OCI-LY7 (cell line): Measurements from ENCODE around the gene NRN1L.

ENCODE experiments used
- EZH2phosphoT487 ChIP-seq: fragments of 200-600 bp; sonication (generic); IDR thresholded peaks from 2 replicates; pipeline ENCODE4 v1.6.1; 2018; ENCODE audit warnings: low read depth, borderline replicate concordance, mild to moderate bottlenecking, mixed run types, antibody characterized with exemption, low read length, moderate library complexity, mixed read lengths
- TF ChIP-seq, protein P1 (sequence below): fragments of 200-600 bp; sonication (generic); conservative IDR thresholded peaks from 2 replicates; pipeline ENCODE4 v1.5.1; 2014; ENCODE audit warnings: mild to moderate bottlenecking, antibody characterized with exemption, low read length, moderate library complexity, mixed read lengths

DNA sequence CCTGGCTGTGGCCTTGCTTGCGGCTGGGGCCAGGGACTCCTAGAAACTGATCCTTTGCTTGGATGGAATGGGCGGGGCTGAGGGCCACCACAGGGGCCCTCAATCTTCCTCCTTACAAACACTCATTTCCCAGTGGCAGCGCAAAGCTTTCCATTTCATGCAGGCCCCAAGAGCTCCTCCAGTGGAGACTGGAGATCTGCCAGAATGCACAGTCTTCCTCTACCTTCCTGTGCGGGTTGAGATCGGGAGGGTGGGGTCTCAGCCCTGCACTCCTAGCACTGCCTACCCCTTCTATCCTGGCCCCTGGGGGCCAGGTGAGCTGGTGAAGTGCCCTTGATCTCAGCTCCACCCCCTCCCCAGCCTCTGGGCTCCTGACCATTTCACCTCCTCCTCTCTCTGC is 1.7 kb downstream of the NRN1L start:
- TF ChIP-seq, protein P1, sequence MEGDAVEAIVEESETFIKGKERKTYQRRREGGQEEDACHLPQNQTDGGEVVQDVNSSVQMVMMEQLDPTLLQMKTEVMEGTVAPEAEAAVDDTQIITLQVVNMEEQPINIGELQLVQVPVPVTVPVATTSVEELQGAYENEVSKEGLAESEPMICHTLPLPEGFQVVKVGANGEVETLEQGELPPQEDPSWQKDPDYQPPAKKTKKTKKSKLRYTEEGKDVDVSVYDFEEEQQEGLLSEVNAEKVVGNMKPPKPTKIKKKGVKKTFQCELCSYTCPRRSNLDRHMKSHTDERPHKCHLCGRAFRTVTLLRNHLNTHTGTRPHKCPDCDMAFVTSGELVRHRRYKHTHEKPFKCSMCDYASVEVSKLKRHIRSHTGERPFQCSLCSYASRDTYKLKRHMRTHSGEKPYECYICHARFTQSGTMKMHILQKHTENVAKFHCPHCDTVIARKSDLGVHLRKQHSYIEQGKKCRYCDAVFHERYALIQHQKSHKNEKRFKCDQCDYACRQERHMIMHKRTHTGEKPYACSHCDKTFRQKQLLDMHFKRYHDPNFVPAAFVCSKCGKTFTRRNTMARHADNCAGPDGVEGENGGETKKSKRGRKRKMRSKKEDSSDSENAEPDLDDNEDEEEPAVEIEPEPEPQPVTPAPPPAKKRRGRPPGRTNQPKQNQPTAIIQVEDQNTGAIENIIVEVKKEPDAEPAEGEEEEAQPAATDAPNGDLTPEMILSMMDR, result no peak
- no peak for TF ChIP-seq EZH2phosphoT487
